SK-N-DZ (cell line): ENCODE data around the gene AMOTL1. TPM values are rescaled to one million over a fixed set of nuclear protein-coding genes. Genes with fewer than 3 reads are reported as not detected.
A peak's percentile ranks its signal among the peaks of the same experiment; 100 is the strongest.

Source experiments
- DNase-seq: peaks from one replicate; pipeline ENCODE4 v3.0.0-alpha.2; 2015; ENCODE audit warnings: low spot score
- polyA plus RNA-seq, 2 experiments: library from polyadenylated mRNA; depleted of rRNA; stranded (reverse); fragments of >200 nt; gene quantifications; 2 replicates each; pipeline ENCODE4 v1.2.3, GENCODE V29; 2014

Gene AMOTL1, protein sequence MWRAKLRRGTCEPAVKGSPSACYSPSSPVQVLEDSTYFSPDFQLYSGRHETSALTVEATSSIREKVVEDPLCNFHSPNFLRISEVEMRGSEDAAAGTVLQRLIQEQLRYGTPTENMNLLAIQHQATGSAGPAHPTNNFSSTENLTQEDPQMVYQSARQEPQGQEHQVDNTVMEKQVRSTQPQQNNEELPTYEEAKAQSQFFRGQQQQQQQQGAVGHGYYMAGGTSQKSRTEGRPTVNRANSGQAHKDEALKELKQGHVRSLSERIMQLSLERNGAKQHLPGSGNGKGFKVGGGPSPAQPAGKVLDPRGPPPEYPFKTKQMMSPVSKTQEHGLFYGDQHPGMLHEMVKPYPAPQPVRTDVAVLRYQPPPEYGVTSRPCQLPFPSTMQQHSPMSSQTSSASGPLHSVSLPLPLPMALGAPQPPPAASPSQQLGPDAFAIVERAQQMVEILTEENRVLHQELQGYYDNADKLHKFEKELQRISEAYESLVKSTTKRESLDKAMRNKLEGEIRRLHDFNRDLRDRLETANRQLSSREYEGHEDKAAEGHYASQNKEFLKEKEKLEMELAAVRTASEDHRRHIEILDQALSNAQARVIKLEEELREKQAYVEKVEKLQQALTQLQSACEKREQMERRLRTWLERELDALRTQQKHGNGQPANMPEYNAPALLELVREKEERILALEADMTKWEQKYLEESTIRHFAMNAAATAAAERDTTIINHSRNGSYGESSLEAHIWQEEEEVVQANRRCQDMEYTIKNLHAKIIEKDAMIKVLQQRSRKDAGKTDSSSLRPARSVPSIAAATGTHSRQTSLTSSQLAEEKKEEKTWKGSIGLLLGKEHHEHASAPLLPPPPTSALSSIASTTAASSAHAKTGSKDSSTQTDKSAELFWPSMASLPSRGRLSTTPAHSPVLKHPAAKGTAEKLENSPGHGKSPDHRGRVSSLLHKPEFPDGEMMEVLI
- polyA plus RNA-seq (2014; cell fraction: cytosol; rRNA removed), result 29.1 and 29.3 TPM in 2 replicates
- polyA plus RNA-seq (2014; cell fraction: nucleus; rRNA removed), result 22.3 and 29.8 TPM in 2 replicates

DNA sequence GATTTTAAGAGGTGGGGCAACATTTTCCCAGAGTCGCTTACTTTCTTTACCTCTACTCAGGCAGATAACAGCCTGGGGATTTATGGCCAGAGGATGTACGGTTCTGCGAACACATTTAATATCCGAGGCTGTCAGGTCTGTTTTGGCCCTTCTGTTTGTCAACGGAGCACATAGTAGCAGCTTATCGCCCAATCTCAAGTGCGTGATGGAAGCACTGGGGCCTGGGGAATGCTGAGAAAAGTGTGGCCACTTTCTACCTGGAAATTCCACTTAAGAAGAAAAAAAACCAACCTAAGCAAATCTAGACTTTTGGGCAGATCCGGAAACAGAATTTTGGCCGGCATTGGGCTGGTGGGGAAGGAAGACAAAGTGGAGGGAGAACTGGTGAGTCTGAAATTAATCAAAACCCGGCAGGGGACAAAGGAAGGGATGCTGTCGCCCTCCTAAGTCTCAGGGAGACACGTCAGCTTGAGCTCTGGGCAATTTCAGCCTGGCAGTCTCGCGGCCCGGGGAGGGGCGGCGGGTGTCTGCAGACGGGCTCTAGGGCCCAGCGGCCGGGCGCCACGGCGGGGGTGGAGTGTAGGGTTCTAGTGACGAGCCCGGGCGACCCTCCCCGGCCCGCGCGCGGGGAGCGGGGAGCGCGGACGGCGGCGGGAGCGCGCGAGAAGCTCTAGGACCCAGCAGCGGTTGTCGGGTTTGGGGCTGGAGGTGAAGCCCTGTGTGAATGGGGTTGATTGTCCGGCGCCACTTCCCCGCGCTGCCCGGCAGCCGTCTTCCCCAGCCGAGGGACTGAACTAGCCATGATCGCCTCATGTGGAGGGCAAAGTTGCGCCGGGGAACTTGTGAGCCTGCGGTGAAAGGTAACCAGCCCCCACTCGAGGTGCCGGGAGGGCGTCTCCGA lies at the start of gene AMOTL1:
TSS of gene AMOTL1 (plus strand) at position 656 of the 901 bp plus-strand sequence. CDS start at position 812, 156 bp downstream.
- DNase-seq, result peak; percentile 99

DNA sequence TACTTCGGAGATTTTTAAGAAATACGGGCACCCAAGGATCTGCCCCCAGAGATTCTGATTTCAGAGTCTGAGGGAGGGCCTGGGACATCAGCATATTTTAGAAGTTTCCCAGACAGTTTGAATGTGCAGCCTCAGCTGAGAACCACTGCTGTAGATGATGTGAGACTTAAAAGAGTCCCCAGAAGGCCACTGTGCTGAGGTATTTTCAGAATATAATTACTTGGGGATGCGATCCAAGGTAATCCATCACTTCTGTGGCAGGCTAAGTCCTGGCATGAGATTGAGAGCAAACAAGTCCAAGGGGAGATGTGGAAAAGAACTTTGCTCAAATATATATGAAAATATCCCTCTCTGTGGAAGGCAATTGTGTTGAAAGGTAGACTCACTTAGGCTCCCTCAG lies 48.3 kb upstream of the AMOTL1 start:
- DNase-seq, result no peak

DNA sequence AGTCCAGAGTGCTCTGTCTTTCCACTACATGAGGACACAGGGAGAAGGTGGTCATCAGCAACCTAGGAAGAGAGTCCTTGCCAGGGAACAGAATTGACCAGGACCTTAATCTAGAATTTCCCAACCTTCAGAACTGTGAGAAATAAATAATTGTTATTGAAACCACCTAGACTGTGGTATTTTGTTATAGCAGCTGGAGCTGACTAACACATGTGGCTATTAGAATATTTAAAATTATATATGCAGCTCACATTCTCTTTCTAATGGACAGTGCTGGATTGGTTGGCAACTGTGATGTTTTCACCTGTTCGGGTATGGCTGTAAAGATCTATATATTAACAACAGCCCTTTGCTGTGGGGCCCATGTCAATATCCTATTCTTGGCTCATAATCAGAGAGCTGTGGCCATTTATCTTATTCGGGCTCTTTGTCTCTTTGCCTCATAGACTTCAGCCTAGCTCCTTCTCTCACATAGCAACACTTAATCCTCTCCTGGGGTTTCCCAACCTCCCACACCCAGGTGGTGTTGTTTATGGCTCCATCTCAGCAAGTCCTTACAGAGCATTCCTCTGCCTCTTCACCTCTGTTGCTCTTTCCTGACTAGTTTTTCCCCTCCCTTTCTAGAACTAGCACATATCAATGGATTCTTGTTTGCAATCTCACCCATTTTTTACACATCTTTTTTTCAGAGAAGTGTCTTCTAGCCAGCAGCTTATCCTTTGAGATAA lies 46.4 kb upstream of the AMOTL1 start:
- DNase-seq, result no peak

DNA sequence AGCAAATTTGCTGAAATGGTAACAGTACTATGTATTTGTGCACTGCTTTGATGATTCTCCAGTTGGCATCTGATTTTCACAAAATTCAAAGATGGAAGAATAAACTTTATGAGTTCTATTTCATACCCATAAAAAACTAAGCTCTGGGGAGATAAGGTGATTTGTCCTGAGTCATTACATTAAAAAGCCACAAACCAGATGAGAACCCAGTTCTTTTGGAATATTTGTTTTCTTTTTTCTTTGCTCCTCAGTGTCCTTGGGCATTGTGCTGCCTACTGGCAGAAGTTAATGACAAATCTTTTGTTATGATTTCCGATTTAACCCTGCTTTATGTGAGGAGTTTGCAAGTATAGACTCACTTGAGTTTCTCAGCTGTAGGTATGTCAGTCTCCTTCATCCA lies 45.4 kb upstream of the AMOTL1 start:
- no peak for DNase-seq

DNA sequence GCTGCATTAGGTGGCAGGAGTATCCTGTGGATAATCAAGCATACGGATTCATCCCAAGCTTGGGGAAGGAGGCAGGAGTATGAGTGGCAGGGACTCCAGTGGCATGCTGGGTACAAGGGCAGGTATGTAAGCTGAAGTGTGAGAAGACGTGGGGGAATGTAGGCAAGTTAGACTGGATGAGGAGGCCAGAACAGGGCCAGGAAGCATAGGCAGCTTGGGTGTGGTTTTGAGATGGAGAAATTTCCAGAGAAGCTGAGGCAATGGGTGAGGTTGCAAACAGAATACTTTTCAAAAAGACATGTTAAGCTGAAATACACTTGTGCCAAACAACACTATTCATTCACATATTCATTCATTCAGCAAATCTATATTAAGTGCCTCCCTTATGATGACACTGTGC lies 43.1 kb upstream of the AMOTL1 start:
- no peak for DNase-seq

DNA sequence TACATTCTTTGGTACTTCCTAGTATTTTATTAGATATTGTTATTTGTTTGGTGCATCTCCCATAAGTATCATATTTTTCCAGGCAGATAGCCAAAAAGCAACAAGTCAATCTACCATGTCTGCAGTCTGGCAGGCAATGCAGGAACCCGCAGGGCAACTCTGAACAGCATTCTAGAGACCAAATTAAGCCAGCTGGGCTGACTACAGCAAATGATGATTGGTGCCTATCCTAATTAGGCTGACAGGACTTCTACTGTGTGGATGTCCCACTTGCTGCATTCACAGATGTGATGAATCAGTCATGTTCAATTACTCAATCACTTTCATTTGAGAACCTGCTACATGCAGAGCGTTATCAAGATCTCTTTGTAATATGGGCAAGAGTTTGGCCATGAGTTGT lies 40.3 kb upstream of the AMOTL1 start:
- DNase-seq, result no peak

DNA sequence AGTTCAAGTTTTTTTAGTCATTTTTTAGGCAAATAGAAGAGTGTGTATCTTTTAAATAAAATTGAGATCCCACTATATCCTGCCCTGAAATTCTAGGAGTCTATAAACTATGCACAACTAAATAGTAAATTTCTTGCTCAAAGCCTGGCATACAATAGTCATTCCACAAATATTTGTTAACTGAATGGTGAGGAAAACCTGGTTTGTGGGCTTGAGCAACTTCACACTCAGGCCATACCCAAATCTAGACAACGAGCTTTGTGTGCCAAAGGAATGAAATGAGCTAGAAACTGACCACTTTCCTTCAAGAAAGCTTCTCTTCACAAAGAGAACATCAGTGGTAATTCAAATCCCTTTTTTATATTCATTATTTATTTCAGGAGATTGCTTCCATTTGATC lies 39.6 kb upstream of the AMOTL1 start:
- no peak for DNase-seq

DNA sequence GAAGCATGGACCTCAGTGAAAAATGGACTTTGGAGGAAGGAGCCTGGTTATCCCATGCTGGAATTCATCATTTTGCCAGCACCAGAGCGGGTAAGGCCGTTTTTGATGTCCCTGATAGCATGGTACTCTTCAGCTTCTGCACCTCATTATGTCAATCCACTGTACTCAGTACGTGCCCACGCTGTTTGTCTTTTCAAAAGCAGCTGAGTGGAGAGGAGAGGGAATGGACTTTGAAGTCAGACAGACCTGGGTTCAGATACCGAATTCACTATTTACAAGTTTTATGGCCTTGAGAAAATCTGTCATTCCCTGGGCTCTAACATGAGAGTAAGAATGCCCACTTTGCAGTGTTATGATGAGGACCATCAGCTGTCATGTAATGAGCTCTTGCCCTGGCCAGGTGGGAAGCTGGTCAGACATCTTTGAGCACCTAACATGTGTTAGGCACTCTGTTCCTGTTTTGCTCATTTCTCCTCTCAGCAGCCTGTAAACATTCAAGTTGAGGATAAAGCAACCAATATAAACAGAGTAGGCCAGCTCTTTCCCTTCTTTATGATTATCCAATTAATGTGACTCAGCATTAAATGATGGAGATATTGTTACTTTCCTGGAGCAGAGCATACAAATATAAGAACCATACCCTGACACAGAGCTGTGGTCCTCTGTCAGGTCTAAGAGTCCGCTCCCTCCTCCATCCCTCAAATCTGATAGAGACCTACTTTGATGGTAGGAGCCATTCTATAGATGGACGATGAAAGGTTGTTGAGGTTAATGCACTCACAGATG lies 39.0 kb upstream of the AMOTL1 start:
- DNase-seq, result no peak

DNA sequence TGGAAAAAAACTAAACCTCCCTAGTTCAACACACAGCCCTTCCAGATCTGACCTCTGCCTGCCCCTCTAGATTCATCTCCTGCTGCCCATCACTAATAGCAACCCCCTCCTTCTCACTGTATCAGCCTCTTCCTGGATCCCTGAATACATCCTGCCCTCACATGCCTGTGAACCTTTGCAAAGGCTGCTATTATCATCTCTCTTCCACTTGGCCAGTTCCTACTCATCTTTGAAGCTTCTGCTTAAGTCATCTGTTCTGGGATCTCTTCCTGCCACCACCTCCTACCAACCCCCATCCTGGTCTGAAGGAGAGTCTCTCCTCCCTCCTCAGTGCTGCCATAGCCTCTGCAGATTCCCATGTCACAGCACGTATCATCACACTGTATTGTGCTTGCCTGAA lies 38.0 kb upstream of the AMOTL1 start:
- DNase-seq, result no peak

DNA sequence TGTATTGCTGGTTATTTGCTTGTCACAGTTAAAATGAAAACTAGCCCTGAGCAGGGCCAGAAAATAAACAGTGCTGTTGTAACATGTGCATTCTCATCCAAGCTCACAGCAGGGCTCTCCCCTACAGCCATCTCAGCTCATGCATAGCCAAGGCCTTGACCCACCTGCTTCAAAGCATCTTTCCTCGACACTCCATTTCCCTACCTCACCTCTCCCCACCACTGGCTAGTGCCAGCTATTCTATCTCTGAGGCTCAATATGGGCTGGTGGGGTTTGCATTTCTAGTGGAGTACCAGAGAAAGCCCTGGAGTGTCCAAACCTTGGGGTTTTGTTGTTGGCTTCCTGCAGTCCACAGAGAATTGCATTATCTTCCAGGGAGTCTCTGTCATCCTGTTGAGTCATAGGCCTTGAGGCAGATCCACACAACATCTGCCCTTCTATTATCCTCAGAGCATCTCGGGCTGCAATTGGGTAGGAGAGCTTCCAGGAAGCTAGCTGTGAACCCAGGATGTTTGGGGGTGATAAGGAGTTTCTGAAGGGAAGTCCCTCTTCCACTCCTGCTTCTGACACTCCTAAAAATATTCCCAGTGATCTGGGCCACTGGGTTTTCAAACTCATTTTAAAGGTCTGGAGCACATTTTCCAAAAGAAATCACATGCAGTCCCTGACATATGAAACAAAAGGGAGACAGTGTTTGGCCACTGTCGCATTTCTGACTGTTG lies 36.1 kb upstream of the AMOTL1 start:
- peak; percentile 54 for DNase-seq

DNA sequence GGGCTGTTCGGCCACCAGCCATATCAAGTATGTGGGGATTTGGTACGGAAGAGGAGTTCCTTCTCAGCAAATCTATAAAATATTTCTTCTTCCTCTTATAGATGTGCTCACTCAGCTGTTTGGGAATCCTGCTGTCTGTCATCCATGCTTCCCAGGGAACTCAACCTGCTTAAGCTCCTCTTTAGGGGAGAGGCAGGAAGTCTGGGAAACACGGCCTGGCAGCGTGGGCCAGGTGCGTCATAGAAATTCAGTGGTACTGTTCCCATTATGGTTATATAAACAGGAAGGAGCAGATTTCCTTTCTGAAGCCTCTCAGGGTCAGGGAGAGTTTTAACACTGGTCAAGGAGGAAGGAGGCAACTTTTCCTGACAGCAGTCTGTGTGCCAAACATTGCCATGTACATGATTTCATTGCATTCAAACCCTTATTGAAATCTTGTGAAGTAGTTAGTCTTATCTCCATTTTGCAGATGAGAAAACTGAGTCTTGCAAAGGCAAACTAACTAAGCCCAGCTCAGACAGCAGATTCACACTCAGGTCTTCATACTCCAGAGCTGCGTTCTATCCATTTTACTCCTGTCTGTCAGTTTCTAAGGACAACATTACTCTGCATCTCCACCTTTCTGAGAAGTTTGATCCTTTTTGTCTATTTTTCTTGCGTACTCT lies 35.4 kb upstream of the AMOTL1 start:
- DNase-seq, result no peak

DNA sequence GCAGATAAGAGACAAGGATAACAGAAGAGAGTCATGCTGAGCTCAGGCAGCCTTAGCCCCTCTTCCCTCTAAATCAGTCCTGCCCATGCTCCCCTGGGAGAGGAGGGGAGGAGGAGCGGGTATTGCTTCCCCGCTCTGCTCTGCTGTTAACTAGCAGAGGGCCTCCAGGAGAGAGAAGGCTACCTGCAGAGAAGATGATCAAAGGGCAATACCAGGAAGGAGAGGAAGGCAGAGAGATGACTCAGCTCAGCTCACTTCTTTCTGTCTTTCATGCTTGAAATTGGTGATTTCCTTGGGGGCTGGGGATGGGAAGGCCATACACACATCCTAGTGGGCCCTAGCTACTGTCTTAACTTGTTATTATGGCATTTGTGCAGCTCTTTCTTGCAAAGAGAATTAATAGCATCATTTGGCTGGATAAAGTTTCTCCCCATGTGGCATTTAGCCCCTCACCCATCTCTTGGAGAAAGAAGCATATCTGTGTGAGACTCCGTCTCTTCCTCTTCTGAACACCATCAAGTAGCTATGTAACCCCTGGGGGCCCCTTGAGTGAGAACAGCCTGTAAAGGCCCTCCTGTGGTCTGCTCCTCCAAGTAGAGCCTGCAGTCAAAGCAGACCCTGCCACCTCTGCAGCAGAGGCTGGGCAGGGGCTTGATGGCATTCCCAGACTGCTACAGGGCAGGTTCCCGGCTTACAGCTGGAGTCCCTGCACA lies 33.4 kb upstream of the AMOTL1 start:
- DNase-seq, result peak; percentile 83

DNA sequence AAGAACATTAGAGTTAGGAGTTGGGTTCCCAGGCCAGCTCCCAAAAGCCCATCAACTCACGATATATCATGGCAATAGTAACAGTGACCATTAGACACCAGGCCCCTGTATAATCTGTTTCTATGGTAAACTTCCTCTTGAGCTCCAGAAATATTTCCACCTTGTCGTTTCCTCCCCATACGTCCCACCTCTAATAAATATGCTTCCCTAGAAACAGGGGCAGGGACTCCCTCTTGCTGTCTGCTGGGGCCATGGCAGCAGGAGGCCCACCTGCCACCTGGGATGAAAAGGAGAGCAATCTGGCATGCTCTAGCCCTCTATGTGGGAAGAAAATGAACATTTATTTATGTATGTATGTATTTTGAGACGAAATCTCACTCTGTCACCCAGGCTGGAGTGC lies 32.2 kb upstream of the AMOTL1 start:
- no peak for DNase-seq

DNA sequence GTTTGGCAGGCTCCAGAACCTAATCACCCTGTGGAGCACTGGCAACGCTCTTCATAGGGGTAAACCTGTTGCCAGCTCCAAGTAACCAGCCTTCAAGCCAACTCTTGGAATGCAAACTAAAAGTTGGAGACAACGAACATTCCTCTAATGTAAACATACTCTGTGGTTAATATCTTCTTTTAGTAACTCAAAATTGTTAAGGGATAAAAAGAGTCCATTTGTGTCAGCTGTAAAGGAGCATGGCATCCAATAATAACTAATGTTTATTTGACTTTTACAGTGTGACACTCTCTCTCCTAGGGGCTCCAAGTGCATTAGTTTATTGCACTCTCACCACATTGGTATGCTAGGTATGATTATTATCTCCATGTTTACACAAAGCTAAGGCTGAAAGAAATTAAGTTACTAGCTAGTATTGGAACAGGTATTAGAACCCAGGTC lies 31.0 kb upstream of the AMOTL1 start:
- no peak for DNase-seq

DNA sequence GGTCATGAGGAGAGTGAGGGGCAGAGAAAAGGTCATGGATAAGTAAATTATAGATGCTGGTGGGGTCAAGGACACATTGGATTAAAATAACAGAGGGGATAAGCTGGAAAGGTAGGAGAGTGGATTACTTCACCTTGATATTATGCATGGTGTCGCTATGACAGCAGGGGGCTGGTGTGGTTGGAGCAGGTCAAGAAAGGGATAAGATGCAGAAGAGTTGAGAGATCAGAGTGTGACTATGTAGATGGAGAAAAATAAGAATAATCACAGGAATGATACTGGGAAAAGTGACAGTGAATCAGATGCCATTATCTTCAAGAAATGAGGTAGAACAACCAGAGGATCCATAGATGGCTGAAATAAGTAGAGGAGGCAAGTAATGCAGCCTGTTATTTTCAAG lies 29.4 kb upstream of the AMOTL1 start:
- DNase-seq, result no peak

DNA sequence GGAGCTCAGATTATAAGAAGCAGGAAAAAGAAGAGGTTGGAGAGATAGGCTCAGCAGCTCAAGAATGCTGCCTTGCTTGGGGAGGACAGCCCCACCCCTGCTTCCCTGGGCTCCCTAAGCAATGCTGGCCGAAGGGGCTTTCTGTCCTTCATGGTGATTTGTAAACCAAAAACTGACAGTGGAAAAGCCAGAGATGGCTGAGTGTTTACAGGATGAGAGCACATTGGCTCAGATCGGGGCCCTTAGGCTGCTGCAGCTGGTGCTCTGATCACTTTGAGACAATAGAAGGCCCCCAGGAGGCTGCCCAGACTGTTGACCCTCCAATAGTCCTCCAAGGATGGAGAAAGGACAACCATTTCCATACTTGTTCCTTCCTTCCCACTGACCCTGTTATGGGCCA lies 28.8 kb upstream of the AMOTL1 start:
- DNase-seq, result no peak

DNA sequence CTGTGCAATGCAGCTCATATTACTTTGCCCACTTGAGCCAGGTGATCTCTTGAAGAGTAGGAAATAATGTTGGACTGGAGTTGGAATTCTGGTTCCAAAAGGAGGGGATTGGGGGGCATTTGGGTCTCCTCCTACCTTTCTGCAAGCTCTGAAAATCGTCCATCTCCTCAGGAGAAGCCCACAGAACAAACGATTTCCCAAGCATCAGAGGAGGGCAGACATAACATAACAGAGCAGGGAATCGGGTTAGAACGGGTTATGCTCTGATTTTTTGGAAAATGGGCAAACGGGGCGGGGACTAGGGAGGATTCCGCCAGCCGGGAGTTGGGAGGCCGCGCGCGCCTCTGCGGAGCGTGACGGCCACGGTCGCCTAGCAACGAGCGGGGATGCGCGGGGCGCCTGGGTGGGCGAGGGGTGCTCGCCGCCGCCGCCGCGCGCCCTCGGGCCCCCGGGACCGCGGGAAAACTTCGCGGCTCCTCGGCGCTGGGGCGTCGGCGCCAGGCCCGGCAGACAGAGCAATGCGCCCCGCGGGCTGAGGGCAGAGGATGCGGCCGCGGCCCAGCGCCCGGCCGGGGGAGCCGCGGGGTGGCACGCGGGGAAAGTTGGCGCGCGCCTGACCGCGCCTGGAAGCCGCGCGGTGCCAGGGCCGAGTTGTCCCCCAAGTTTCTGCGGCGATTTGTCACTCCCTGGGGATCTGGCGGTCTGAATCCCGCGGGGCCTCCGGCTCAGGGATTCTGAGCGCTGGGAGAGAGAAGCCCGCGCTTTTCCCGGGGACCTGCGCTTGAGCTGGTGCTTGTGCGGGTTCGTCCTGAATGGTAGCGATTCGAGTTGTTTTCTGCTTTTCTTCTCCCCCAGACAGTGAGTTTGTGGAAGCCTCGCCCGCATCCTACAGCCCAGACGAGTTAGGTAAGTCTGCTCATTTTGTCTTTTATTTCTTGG lies 27.8 kb upstream of the AMOTL1 start:
- peak; percentile 57 for DNase-seq
